ENCODE measurements around the gene ZNF736.
A peak's percentile ranks its signal among the peaks of the same experiment; 100 is the strongest.
"Not testable (repeated sequence)": the region's sequence is repeated elsewhere in the genome, so short reads cannot be mapped to it uniquely, and the experiment has no call there.

The ZNF736 gene

GRCh38 chr7:64313740-64314491, at the start of gene ZNF736:
Gene ZNF736, plus strand, starts transcription at chr7:64313961. Its CDS starts 190 bp downstream, at chr7:64314151.
- no peaks in the 10 kb centered on the region for H3K27me3 ChIP-seq (ENCODE audit: control insufficient read depth, insufficient read depth, low read length)
- no peaks in the 10 kb centered on the region for H3K36me3 ChIP-seq (ENCODE audit: control insufficient read depth, insufficient read depth, low read length)
- H3K4me3 ChIP-seq (ENCODE audit: low read length) = peak within 1 kb of the TSS; percentile 100
- H3K9me3 ChIP-seq (ENCODE audit: control insufficient read depth, low read length) = no peaks in the 10 kb centered on the region
- H3K9ac ChIP-seq (ENCODE audit: low read length) = peak within 1 kb of the TSS; percentile 96
- peaks cover 5% of the 10 kb centered on the region for H3K4me1 ChIP-seq (ENCODE audit: control insufficient read depth, insufficient read depth, low read length)

- H3K9me3 ChIP-seq (ENCODE audit: control insufficient read depth, low read length) = no peaks in the 10 kb centered on the region
- no peaks in the 10 kb centered on the region for H3K4me1 ChIP-seq (ENCODE audit: control insufficient read depth, insufficient read depth, low read length)
- H3K27me3 ChIP-seq (ENCODE audit: control insufficient read depth, insufficient read depth, low read length) = no peaks in the 10 kb centered on the region
- no peak overlapping the region for H3K9ac ChIP-seq (ENCODE audit: low read length)
- H3K36me3 ChIP-seq (ENCODE audit: control insufficient read depth, insufficient read depth, low read length) = no peaks in the 10 kb centered on the region
- no peak overlapping the region for H3K4me3 ChIP-seq (ENCODE audit: low read length)
Measured at GRCh38 chr7:64266341-64266919, 47.3 kb upstream of the ZNF736 start.

- Histone ChIP-seq H3K9ac (ENCODE audit: low read length) (no peak overlapping the region), H3K27me3 (ENCODE audit: control insufficient read depth, insufficient read depth, low read length) (no peaks in the 10 kb centered on the region), H3K4me3 (ENCODE audit: low read length) (no peak overlapping the region), H3K9me3 (ENCODE audit: control insufficient read depth, low read length) (no peaks in the 10 kb centered on the region), H3K4me1 (ENCODE audit: control insufficient read depth, insufficient read depth, low read length) (no peaks in the 10 kb centered on the region), H3K36me3 (ENCODE audit: control insufficient read depth, insufficient read depth, low read length) (no peaks in the 10 kb centered on the region)
Measured at GRCh38 chr7:64277630-64278029, 36.1 kb upstream of the ZNF736 start.

GRCh38 chr7:64294701-64295420, 18.9 kb upstream of the ZNF736 start:
- Histone ChIP-seq H3K4me1 (ENCODE audit: control insufficient read depth, insufficient read depth, low read length) (no peaks in the 10 kb centered on the region), H3K4me3 (ENCODE audit: low read length) (no peak overlapping the region), H3K9ac (ENCODE audit: low read length) (no peak overlapping the region)

GRCh38 chr7:64297418-64297817, 16.3 kb upstream of the ZNF736 start:
- H3K27me3 ChIP-seq (ENCODE audit: control insufficient read depth, insufficient read depth, low read length); H3K4me1 ChIP-seq (ENCODE audit: control insufficient read depth, insufficient read depth, low read length); H3K4me3 ChIP-seq (ENCODE audit: low read length); H3K36me3 ChIP-seq (ENCODE audit: control insufficient read depth, insufficient read depth, low read length); H3K9ac ChIP-seq (ENCODE audit: low read length); H3K9me3 ChIP-seq (ENCODE audit: control insufficient read depth, low read length): not testable (repeated sequence)

More at GRCh38 chr7:64294701-64295420, 18.9 kb upstream of the ZNF736 start:
- H3K36me3 ChIP-seq (ENCODE audit: control insufficient read depth, insufficient read depth, low read length) = no peaks in the 10 kb centered on the region
- no peaks in the 10 kb centered on the region for H3K27me3 ChIP-seq (ENCODE audit: control insufficient read depth, insufficient read depth, low read length)
- no peaks in the 10 kb centered on the region for H3K9me3 ChIP-seq (ENCODE audit: control insufficient read depth, low read length)

GRCh38 chr7:64300641-64301405, 12.9 kb upstream of the ZNF736 start:
- Histone ChIP-seq H3K36me3 (ENCODE audit: control insufficient read depth, insufficient read depth, low read length) (no peaks in the 10 kb centered on the region), H3K27me3 (ENCODE audit: control insufficient read depth, insufficient read depth, low read length) (no peaks in the 10 kb centered on the region), H3K4me3 (ENCODE audit: low read length) (no peak overlapping the region), H3K9me3 (ENCODE audit: control insufficient read depth, low read length) (no peaks in the 10 kb centered on the region), H3K9ac (ENCODE audit: low read length) (no peak overlapping the region), H3K4me1 (ENCODE audit: control insufficient read depth, insufficient read depth, low read length) (no peaks in the 10 kb centered on the region)

GRCh38 chr7:64307254-64308015, 6.3 kb upstream of the ZNF736 start:
- Histone ChIP-seq H3K36me3 (ENCODE audit: control insufficient read depth, insufficient read depth, low read length) (no peaks in the 10 kb centered on the region), H3K9me3 (ENCODE audit: control insufficient read depth, low read length) (no peaks in the 10 kb centered on the region), H3K9ac (ENCODE audit: low read length) (peak overlapping the region; percentile 84), H3K4me3 (ENCODE audit: low read length) (peak overlapping the region; percentile 53), H3K4me1 (ENCODE audit: control insufficient read depth, insufficient read depth, low read length) (peaks cover 11% of the 10 kb centered on the region), H3K27me3 (ENCODE audit: control insufficient read depth, insufficient read depth, low read length) (no peaks in the 10 kb centered on the region)

- peaks cover 11% of the 10 kb centered on the region for H3K4me1 ChIP-seq (ENCODE audit: control insufficient read depth, insufficient read depth, low read length)
- H3K9me3 ChIP-seq (ENCODE audit: control insufficient read depth, low read length) = no peaks in the 10 kb centered on the region
- H3K9ac ChIP-seq (ENCODE audit: low read length) = peak overlapping the region; percentile 84
- H3K27me3 ChIP-seq (ENCODE audit: control insufficient read depth, insufficient read depth, low read length) = no peaks in the 10 kb centered on the region
- H3K4me3 ChIP-seq (ENCODE audit: low read length) = peak overlapping the region; percentile 53
- no peaks in the 10 kb centered on the region for H3K36me3 ChIP-seq (ENCODE audit: control insufficient read depth, insufficient read depth, low read length)
Measured at GRCh38 chr7:64308016-64308270, 5.8 kb upstream of the ZNF736 start.

GRCh38 chr7:64310426-64310825, 3.3 kb upstream of the ZNF736 start:
- no peaks in the 10 kb centered on the region for H3K36me3 ChIP-seq (ENCODE audit: control insufficient read depth, insufficient read depth, low read length)
- H3K9ac ChIP-seq (ENCODE audit: low read length) = no peak overlapping the region
- no peak overlapping the region for H3K4me3 ChIP-seq (ENCODE audit: low read length)
- no peaks in the 10 kb centered on the region for H3K27me3 ChIP-seq (ENCODE audit: control insufficient read depth, insufficient read depth, low read length)
- no peaks in the 10 kb centered on the region for H3K9me3 ChIP-seq (ENCODE audit: control insufficient read depth, low read length)
- peaks cover 16% of the 10 kb centered on the region for H3K4me1 ChIP-seq (ENCODE audit: control insufficient read depth, insufficient read depth, low read length)

GRCh38 chr7:64312826-64313225, 935 bp upstream of the ZNF736 start:
- Histone ChIP-seq H3K36me3 (ENCODE audit: control insufficient read depth, insufficient read depth, low read length) (no peaks in the 10 kb centered on the region), H3K4me1 (ENCODE audit: control insufficient read depth, insufficient read depth, low read length) (peaks cover 9% of the 10 kb centered on the region), H3K4me3 (ENCODE audit: low read length) (no peak overlapping the region), H3K27me3 (ENCODE audit: control insufficient read depth, insufficient read depth, low read length) (no peaks in the 10 kb centered on the region), H3K9me3 (ENCODE audit: control insufficient read depth, low read length) (no peaks in the 10 kb centered on the region), H3K9ac (ENCODE audit: low read length) (no peak overlapping the region)

GRCh38 chr7:64314566-64314965, 805 bp downstream of the ZNF736 start:
- no peaks in the 10 kb centered on the region for H3K36me3 ChIP-seq (ENCODE audit: control insufficient read depth, insufficient read depth, low read length)
- peak overlapping the region; percentile 96 for H3K9ac ChIP-seq (ENCODE audit: low read length)
- no peaks in the 10 kb centered on the region for H3K27me3 ChIP-seq (ENCODE audit: control insufficient read depth, insufficient read depth, low read length)
- H3K9me3 ChIP-seq (ENCODE audit: control insufficient read depth, low read length) = no peaks in the 10 kb centered on the region
- H3K4me1 ChIP-seq (ENCODE audit: control insufficient read depth, insufficient read depth, low read length) = peaks cover 5% of the 10 kb centered on the region
- peak overlapping the region; percentile 100 for H3K4me3 ChIP-seq (ENCODE audit: low read length)

Measured in mucosa of stomach (tissue), 1 donor.